ENCODE measurements around the gene TNFRSF19.

DNA sequence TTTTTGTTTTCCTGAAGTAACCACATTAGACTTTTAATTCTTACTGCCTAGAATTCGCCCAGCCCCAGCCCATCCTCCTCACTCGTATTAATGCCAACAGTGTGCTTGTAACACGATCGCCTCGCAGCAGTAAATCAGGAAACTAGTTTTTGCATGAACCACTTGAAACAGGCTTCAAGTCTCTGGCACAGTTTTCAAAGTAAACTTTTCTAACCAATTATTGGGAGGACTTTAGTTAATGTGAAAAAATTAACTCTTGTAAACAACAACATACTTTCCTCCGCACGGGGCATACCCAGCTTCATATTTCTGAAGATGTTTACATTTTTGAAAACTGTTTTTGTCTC lies 39.2 kb downstream of the TNFRSF19 start:
- TF ChIP-seq, protein P1, sequence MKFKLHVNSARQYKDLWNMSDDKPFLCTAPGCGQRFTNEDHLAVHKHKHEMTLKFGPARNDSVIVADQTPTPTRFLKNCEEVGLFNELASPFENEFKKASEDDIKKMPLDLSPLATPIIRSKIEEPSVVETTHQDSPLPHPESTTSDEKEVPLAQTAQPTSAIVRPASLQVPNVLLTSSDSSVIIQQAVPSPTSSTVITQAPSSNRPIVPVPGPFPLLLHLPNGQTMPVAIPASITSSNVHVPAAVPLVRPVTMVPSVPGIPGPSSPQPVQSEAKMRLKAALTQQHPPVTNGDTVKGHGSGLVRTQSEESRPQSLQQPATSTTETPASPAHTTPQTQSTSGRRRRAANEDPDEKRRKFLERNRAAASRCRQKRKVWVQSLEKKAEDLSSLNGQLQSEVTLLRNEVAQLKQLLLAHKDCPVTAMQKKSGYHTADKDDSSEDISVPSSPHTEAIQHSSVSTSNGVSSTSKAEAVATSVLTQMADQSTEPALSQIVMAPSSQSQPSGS (IDR thresholded peaks at IDR 0.05; ENCODE audit: low read length) = no peak
- no peak for TF ChIP-seq EGR1 (IDR thresholded peaks at IDR 0.05; ENCODE audit: borderline replicate concordance, low read depth, low read length)
- TF ChIP-seq, protein P2, sequence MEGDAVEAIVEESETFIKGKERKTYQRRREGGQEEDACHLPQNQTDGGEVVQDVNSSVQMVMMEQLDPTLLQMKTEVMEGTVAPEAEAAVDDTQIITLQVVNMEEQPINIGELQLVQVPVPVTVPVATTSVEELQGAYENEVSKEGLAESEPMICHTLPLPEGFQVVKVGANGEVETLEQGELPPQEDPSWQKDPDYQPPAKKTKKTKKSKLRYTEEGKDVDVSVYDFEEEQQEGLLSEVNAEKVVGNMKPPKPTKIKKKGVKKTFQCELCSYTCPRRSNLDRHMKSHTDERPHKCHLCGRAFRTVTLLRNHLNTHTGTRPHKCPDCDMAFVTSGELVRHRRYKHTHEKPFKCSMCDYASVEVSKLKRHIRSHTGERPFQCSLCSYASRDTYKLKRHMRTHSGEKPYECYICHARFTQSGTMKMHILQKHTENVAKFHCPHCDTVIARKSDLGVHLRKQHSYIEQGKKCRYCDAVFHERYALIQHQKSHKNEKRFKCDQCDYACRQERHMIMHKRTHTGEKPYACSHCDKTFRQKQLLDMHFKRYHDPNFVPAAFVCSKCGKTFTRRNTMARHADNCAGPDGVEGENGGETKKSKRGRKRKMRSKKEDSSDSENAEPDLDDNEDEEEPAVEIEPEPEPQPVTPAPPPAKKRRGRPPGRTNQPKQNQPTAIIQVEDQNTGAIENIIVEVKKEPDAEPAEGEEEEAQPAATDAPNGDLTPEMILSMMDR (IDR thresholded peaks at IDR 0.05; ENCODE audit: control extremely low read depth in 1 of 3, insufficient read depth in 1 of 3, low read depth in 1 of 3, low read length in 3 of 3) = no peak
- TF ChIP-seq ZNF274 (IDR thresholded peaks at IDR 0.05; ENCODE audit: borderline replicate concordance, extremely low read depth, low read length) = no peak
- TF ChIP-seq CEBPB (IDR thresholded peaks at IDR 0.05; ENCODE audit: low read depth, low read length) = no peak
- TF ChIP-seq POLR2A (IDR thresholded peaks at IDR 0.05; ENCODE audit: control extremely low read depth in 1 of 2, low read depth in 2 of 2, low read length in 2 of 2) = no peak
- no peak for TF ChIP-seq JUND (IDR thresholded peaks at IDR 0.05; ENCODE audit: low read length)
- TF ChIP-seq CHD2 (IDR thresholded peaks at IDR 0.05; ENCODE audit: low read length) = no peak
